NCI-H526 treated with DMSO at 0.1 percent for 48 hours (cell line): ENCODE measurements around the gene CPNE6.
A peak's percentile ranks its signal among the peaks of the same experiment; 100 is the strongest.
"Not testable (repeated sequence)": the region's sequence is repeated elsewhere in the genome, so short reads cannot be mapped to it uniquely, and the experiment has no call there.

Source experiments
- DNase-seq: peaks from one replicate; lab custom pipeline; 2025; lab: John Stamatoyannopoulos, UW

The CPNE6 gene

GRCh38 chr14:24071144-24071697 lies at the start of gene CPNE6:
CPNE6 (plus strand) TSS chr14:24071562; CDS start chr14:24072937, 1,375 bp downstream.
- DNase-seq, result no peak

GRCh38 chr14:24024939-24025418 lies 46.4 kb upstream of the CPNE6 start:
- not testable (repeated sequence) for DNase-seq

- not testable (repeated sequence) for DNase-seq
Measured at GRCh38 chr14:24029687-24030086, 41.7 kb upstream of the CPNE6 start.

GRCh38 chr14:24031331-24031730 lies 40.0 kb upstream of the CPNE6 start:
- not testable (repeated sequence) for DNase-seq

GRCh38 chr14:24032727-24033418 lies 38.5 kb upstream of the CPNE6 start:
- DNase-seq, result no peak

GRCh38 chr14:24035769-24036168 lies 35.6 kb upstream of the CPNE6 start:
- DNase-seq, result not testable (repeated sequence)

DNA sequence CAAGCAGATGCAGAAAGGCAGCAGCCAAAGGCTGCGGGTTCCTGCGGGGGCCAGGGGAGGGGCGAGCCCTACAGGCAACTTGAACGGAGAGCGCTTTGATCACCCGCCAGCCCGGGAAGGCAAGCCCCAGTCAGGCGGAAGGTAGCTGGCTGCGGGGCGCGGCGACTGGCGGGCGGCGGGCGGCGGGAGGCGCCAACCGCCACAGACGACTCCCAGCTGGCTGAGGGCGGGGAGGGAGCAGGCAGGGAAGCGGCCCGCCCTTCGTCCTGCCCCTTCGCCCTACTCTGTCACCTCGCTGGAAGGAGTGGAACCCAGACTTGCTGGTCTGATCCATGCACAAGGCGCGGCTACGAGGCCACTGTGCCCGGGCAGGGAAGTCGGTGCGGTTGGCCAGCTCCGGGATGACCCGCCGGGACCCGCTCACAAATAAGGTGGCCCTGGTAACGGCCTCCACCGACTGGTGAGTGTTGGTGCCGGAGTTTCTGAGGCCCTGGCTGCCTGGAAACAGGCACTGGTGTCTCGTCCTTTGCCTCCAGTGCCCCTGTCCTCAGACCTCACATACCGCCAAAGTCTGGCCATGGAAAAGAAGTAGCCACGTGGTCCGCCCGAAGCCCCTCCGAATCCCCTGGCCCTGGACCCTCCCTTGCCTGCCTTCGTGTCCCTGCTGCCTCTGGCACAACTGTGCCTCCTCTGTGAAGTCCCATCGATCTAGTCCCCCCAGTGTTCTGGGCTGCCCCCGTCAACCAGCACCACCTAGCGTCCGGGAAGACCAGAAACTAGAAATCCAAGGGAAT lies 35.0 kb upstream of the CPNE6 start:
- DNase-seq, result peak; percentile 55

- DNase-seq, result not testable (repeated sequence)
Measured at GRCh38 chr14:24036963-24037657, 34.3 kb upstream of the CPNE6 start.

GRCh38 chr14:24037658-24038037 lies 33.7 kb upstream of the CPNE6 start:
- DNase-seq, result no peak

DNA sequence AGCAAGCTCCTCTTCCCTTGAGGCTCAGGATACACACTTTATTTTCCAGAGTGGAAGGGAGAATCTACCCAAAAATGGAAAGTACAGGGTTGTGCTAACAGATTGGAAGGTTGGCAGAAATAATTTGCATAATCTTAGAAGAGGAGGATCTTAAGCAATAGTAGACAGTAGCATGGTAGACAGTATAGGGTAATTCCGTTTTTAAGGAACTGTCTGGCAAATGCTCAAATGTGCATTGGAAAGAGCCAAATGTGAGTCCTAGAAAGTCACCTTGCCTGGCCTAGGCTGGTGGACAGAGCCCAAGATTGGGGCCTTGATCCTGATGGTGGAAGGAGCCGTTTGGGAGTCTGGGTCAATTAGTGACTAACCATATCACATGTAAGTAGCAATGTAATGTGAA lies 32.7 kb upstream of the CPNE6 start:
- DNase-seq, result no peak

- DNase-seq, result no peak
Measured at GRCh38 chr14:24040692-24041091, 30.7 kb upstream of the CPNE6 start.

GRCh38 chr14:24042746-24043145 lies 28.6 kb upstream of the CPNE6 start:
- DNase-seq, result no peak

GRCh38 chr14:24049002-24049401 lies 22.4 kb upstream of the CPNE6 start:
- not testable (repeated sequence) for DNase-seq

GRCh38 chr14:24050753-24051152 lies 20.6 kb upstream of the CPNE6 start:
- DNase-seq, result not testable (repeated sequence)

- DNase-seq, result peak; percentile 85
Measured at GRCh38 chr14:24051176-24051788, 20.1 kb upstream of the CPNE6 start.

DNA sequence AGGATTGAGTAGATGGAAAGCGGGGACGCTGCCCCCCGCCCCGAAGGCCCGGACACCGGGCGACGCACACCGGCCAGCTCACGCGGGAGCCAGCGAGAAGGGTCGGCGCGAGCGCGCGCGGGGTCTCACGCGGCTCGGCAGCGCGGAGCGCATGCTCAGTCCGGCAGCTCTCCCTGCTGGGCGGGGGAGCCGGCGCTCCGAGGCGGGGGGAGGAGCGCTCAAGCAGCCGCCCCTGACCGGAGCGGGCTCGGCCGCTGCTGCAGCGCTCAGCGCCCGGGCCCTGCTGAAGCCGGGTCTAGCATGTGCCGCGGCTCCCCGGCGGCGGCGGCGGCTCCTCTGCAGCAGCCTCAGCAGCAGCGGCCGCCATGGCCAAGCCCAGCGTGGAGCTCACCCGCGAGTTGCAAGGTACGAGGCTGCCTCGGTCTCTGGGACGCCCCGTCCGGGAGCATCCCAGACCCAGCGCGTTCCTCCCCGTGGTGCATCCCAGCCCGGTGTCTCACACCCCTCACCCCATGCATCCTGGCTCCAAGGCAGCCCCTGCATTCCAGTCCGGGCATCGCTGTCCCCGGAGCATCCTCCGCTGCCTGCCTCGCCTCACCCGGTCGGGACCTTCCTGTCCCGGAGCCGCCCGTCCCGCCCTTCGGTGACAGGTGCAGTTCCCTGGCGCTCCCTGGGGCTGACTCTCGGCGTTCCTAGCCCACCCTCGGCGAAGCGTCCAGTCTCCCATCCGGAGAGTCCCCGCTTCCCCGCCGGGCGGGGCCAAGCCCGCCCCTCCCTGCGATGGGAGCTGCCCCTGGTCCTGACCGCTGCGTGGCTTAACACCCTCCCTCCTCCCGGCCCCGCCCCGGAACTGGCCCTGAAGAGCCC lies 19.3 kb upstream of the CPNE6 start, which contains the start of gene CARMIL3:
Gene CARMIL3 (plus strand): TSS at position 221 of the 867 bp plus-strand sequence. CDS start 145 bp downstream, at position 366.
- DNase-seq, result peak; percentile 38

- DNase-seq, result no peak
Measured at GRCh38 chr14:24052656-24053547, 18.5 kb upstream of the CPNE6 start.

- no peak for DNase-seq
Measured at GRCh38 chr14:24053548-24054323, 17.6 kb upstream of the CPNE6 start.

DNA sequence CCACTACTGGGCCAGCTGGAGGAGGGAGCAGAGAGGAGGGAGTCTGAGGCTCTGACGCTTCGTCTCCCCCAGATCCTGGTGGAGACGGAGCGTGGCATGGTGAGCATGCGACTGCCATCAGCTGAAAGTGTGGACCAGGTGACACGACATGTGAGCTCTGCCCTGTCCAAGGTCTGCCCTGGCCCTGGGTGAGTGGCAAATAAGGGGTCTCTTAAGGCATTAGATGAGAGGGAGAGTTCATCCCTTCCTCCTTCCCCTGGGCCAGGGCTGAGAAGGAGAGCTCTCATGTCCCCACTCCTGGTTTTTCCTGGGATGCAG lies 17.1 kb upstream of the CPNE6 start:
- no peak for DNase-seq
